Neural cell (in vitro differentiated cells): ENCODE results near the gene GLTP. TPM values are rescaled to one million over a fixed set of nuclear protein-coding genes. Genes with fewer than 3 reads are reported as not detected.

ENCODE experiments used
- H2AFZ ChIP-seq: fragments of 200-600, 300-800 bp; sonication (generic), shearing (Covaris generic); 2 replicates; pipeline ENCODE4 v1.6.0; 2014; ENCODE audit warnings: low read depth, mild to moderate bottlenecking, antibody characterized with exemption, low read length, moderate library complexity
- H3F3A ChIP-seq: fragments of 200-600 bp; shearing (Covaris generic); 2 replicates; pipeline ENCODE4 v1.6.1; 2016; ENCODE audit warnings: mild to moderate bottlenecking, moderate library complexity, mixed read lengths, antibody characterized with exemption, low read length; ENCODE audit not compliant: insufficient read depth, poor library complexity, severe bottlenecking
- H3K27ac ChIP-seq: fragments of 200-600, 300-800 bp; sonication (generic), shearing (Covaris generic); 2 replicates; pipeline ENCODE4 v1.5.1; 2014; ENCODE audit warnings: mild to moderate bottlenecking, low read length, moderate library complexity
- H3K27me3 ChIP-seq: fragments of 300-800, 200-600 bp; sonication (generic), shearing (Covaris generic); 2 replicates; pipeline ENCODE4 v1.6.0; 2014; ENCODE audit warnings: mild to moderate bottlenecking, low read depth, low read length, moderate library complexity; ENCODE audit not compliant: insufficient read depth
- H3K36me3 ChIP-seq: fragments of 300-800, 200-600 bp; sonication (generic), shearing (Covaris generic); 2 replicates; pipeline ENCODE4 v1.5.1; 2014; ENCODE audit warnings: mild to moderate bottlenecking, antibody characterized with exemption, low read length, moderate library complexity; ENCODE audit not compliant: insufficient read depth
- H3K4me2 ChIP-seq: fragments of 300-800, 200-600 bp; sonication (generic), shearing (Covaris generic); 2 replicates; pipeline ENCODE4 v1.6.0; 2014; ENCODE audit warnings: mild to moderate bottlenecking, low read length
- H3K4me3 ChIP-seq: fragments of 300-800, 200-600 bp; sonication (generic), shearing (Covaris generic); 2 replicates; pipeline ENCODE4 v1.5.1; 2014; ENCODE audit warnings: mild to moderate bottlenecking, low read length, moderate library complexity
- H3K79me2 ChIP-seq: fragments of 200-600 bp; shearing (Covaris generic); replicated peaks from 2 replicates; pipeline ENCODE4 v1.6.0; 2014; ENCODE audit warnings: mild to moderate bottlenecking, low read length, moderate library complexity; ENCODE audit not compliant: insufficient read depth
- H3K9ac ChIP-seq: fragments of 300-800, 200-600 bp; sonication (generic), shearing (Covaris generic); 2 replicates; pipeline ENCODE4 v1.6.1; 2016; ENCODE audit warnings: mild to moderate bottlenecking, low read length, mixed read lengths
- H3K9me2 ChIP-seq: fragments of 200-600 bp; shearing (Covaris generic); 2 replicates; pipeline ENCODE4 v1.6.1; 2016; ENCODE audit warnings: mild to moderate bottlenecking, low read length, mixed read lengths; ENCODE audit not compliant: insufficient read depth
- H3K9me3 ChIP-seq: fragments of 200-600, 300-800 bp; sonication (generic), shearing (Covaris generic); 2 replicates; pipeline ENCODE4 v1.6.1; 2016; ENCODE audit warnings: mild to moderate bottlenecking, mixed run types, low read length, moderate library complexity, mixed read lengths
- H4K20me1 ChIP-seq: fragments of 200-600 bp; shearing (Covaris generic); 2 replicates; pipeline ENCODE4 v1.6.1; 2016; ENCODE audit warnings: mild to moderate bottlenecking, mixed run types; ENCODE audit not compliant: insufficient read depth
- EP300 ChIP-seq: fragments of 450-650 bp; conservative IDR thresholded peaks from 2 replicates; pipeline ENCODE4 v1.6.1; 2014; ENCODE audit warnings: antibody characterized with exemption, mild to moderate bottlenecking, moderate library complexity; ENCODE audit not compliant: poor library complexity, severe bottlenecking
- EZH2 ChIP-seq: fragments of 200-600, 300-800 bp; shearing (Covaris generic), sonication (generic); IDR thresholded peaks from 2 replicates; pipeline ENCODE4 v1.6.1; 2014; ENCODE audit warnings: antibody characterized with exemption, low read length, borderline replicate concordance, mild to moderate bottlenecking; ENCODE audit not compliant: insufficient read depth, poor library complexity, severe bottlenecking
- MXI1 ChIP-seq: fragments of 450-650 bp; conservative IDR thresholded peaks from 2 replicates; pipeline ENCODE4 v1.6.1; 2014; ENCODE audit warnings: antibody characterized with exemption, mild to moderate bottlenecking; ENCODE audit not compliant: poor library complexity, severe bottlenecking
- POLR2AphosphoS5 ChIP-seq: IDR thresholded peaks from 2 replicates; pipeline ENCODE4 v1.6.1; 2012
- RAD21 ChIP-seq: fragments of 450-650 bp; conservative IDR thresholded peaks from 2 replicates; pipeline ENCODE4 v1.6.1; 2014; ENCODE audit warnings: antibody characterized with exemption, mild to moderate bottlenecking, moderate library complexity
- REST ChIP-seq: IDR thresholded peaks from 2 replicates; pipeline ENCODE4 v1.6.1; 2012; ENCODE audit warnings: borderline replicate concordance
- SMC3 ChIP-seq: fragments of 450-650 bp; conservative IDR thresholded peaks from 2 replicates; pipeline ENCODE4 v1.6.1; 2014; ENCODE audit warnings: antibody characterized with exemption, mild to moderate bottlenecking, moderate library complexity; ENCODE audit not compliant: poor library complexity
- TAF1 ChIP-seq: IDR thresholded peaks from 2 replicates; pipeline ENCODE4 v1.6.1; 2012; ENCODE audit warnings: low read depth
- polyA plus RNA-seq: library from polyadenylated mRNA; depleted of rRNA; stranded (reverse); fragments of >200 nt; gene quantifications from 2 replicates; pipeline ENCODE4 v1.2.3, GENCODE V29; 2014

The GLTP gene
- polyA plus RNA-seq, 1 donor from 2014 or later = 25.0 TPM

GRCh38 chr12:109881752-109882151, 1.4 kb upstream of the GLTP start:
- no peak overlapping the region for H3K4me3 ChIP-seq
- H3K9me3 ChIP-seq = no peaks in the 10 kb centered on the region
- H3K9me2 ChIP-seq = no peaks in the 10 kb centered on the region
- H3K9ac ChIP-seq = no peak overlapping the region
- H3K4me2 ChIP-seq = no peak overlapping the region
- no peaks in the 10 kb centered on the region for H3F3A ChIP-seq
- H4K20me1 ChIP-seq = no peaks in the 10 kb centered on the region
- no peak overlapping the region for H2AFZ ChIP-seq
- no peak overlapping the region for H3K27ac ChIP-seq
- peaks cover 21% of the 10 kb centered on the region for H3K79me2 ChIP-seq
- H3K36me3 ChIP-seq = no peaks in the 10 kb centered on the region
- no peaks in the 10 kb centered on the region for H3K27me3 ChIP-seq
- TF ChIP-seq MXI1 (no peak), EP300 (no peak), REST (no peak), RAD21 (no peak), POLR2AphosphoS5 (no peak)

GRCh38 chr12:109880938-109881337, 597 bp upstream of the GLTP start:
- H3K4me2 ChIP-seq = peak overlapping the region; percentile 58
- peaks cover 21% of the 10 kb centered on the region for H3K79me2 ChIP-seq
- no peak for TF ChIP-seq SMC3
- no peak for TF ChIP-seq EZH2
- TF ChIP-seq EP300 = no peak
- TF ChIP-seq TAF1 = no peak
- no peak for TF ChIP-seq RAD21
- no peak for TF ChIP-seq REST
- no peaks in the 10 kb centered on the region for H4K20me1 ChIP-seq
- no peaks in the 10 kb centered on the region for H3K27me3 ChIP-seq
- H3K9ac ChIP-seq = peak overlapping the region; percentile 47
- no peaks in the 10 kb centered on the region for H3K36me3 ChIP-seq
- peak overlapping the region; percentile 65 for H2AFZ ChIP-seq
- H3F3A ChIP-seq = no peaks in the 10 kb centered on the region
- H3K4me3 ChIP-seq = peak overlapping the region; percentile 73
- no peak overlapping the region for H3K27ac ChIP-seq
- no peaks in the 10 kb centered on the region for H3K9me3 ChIP-seq
- H3K9me2 ChIP-seq = no peaks in the 10 kb centered on the region
